OCI-LY3 (cell line): ENCODE measurements around the gene SLC25A42.

Experiments used
- H2AFZ ChIP-seq: fragments of 200-600, 300-600 bp; shearing (Covaris generic); 2 replicates; pipeline ENCODE4 v1.6.0; 2014; ENCODE audit warnings: antibody characterized with exemption, low read depth, low read length
- H3K27ac ChIP-seq: fragments of 200-600, 300-600 bp; sonication (generic); 2 replicates; pipeline ENCODE4 v1.5.1; 2014; ENCODE audit warnings: mild to moderate bottlenecking, low read length, moderate library complexity, mixed read lengths
- H3K27me3 ChIP-seq: fragments of 200-600, 300-600 bp; sonication (generic); 2 replicates; pipeline ENCODE4 v1.6.1; 2014; ENCODE audit warnings: low read depth, low read length, mixed read lengths
- H3K36me3 ChIP-seq: fragments of 200-600, 300-600 bp; sonication (generic); replicated peaks from 2 replicates; pipeline ENCODE3; 2014; ENCODE audit warnings: low read depth, low read length, mixed read lengths
- H3K4me1 ChIP-seq: fragments of 300-600, 200-600 bp; sonication (generic); 2 replicates; pipeline ENCODE4 v1.6.1; 2014; ENCODE audit warnings: low read length, mixed read lengths
- H3K4me2 ChIP-seq: fragments of 200-600, 300-600 bp; sonication (generic); 2 replicates; pipeline ENCODE4 v1.6.1; 2014; ENCODE audit warnings: low read length, mixed read lengths
- H3K4me3 ChIP-seq: fragments of 300-600, 200-600 bp; sonication (generic); 2 replicates; pipeline ENCODE4 v1.5.1; 2014; ENCODE audit warnings: antibody characterized with exemption, mild to moderate bottlenecking, low read length, moderate library complexity
- H3K79me2 ChIP-seq: fragments of 300-600, 200-600 bp; shearing (Covaris generic); 2 replicates; pipeline ENCODE4 v1.6.1; 2014; ENCODE audit warnings: mild to moderate bottlenecking, low read length, mixed read lengths
- H3K9ac ChIP-seq: fragments of 300-600, 200-600 bp; shearing (Covaris generic); 2 replicates; pipeline ENCODE4 v1.6.0; 2014; ENCODE audit warnings: mild to moderate bottlenecking, low read length, moderate library complexity
- H3K9me3 ChIP-seq: fragments of 200-600, 300-600 bp; shearing (Covaris generic); 2 replicates; pipeline ENCODE4 v1.6.1; 2014; ENCODE audit warnings: low read length, mixed read lengths; ENCODE audit not compliant: insufficient read depth
- H4K20me1 ChIP-seq: fragments of 200-600, 300-600 bp; sonication (generic); 2 replicates; pipeline ENCODE4 v1.6.1; 2016; ENCODE audit warnings: low read length, mixed read lengths; ENCODE audit not compliant: insufficient read depth
- CTCF ChIP-seq: fragments of 200-600, 300-600 bp; sonication (generic); IDR thresholded peaks from 2 replicates; pipeline ENCODE4 v1.5.1; 2014; ENCODE audit warnings: antibody characterized with exemption, low read length, low read depth
- EZH2phosphoT487 ChIP-seq: fragments of 200-600 bp; shearing (Covaris generic); IDR thresholded peaks from 2 replicates; pipeline ENCODE4 v1.6.1; 2018; ENCODE audit warnings: antibody characterized with exemption, mixed run types, low read depth

Gene SLC25A42

GRCh38 chr19:19115954-19116353 is 52.2 kb downstream of the SLC25A42 start:
- H3K4me3 ChIP-seq = no peak overlapping the region
- H3K4me2 ChIP-seq = no peak overlapping the region
- no peak overlapping the region for H2AFZ ChIP-seq
- H3K79me2 ChIP-seq = no peaks in the 10 kb centered on the region
- no peak overlapping the region for H3K9ac ChIP-seq
- H3K9me3 ChIP-seq = no peaks in the 10 kb centered on the region
- no peak overlapping the region for H3K27ac ChIP-seq
- peak; percentile 69 for TF ChIP-seq CTCF
- no peak for TF ChIP-seq EZH2phosphoT487
- no peaks in the 10 kb centered on the region for H4K20me1 ChIP-seq
- no peaks in the 10 kb centered on the region for H3K4me1 ChIP-seq
- H3K36me3 ChIP-seq = peaks cover 11% of the 10 kb centered on the region
- no peaks in the 10 kb centered on the region for H3K27me3 ChIP-seq

GRCh38 chr19:19119325-19120237 is 55.8 kb downstream of the SLC25A42 start:
- TF ChIP-seq EZH2phosphoT487 = no peak
- no peak for TF ChIP-seq CTCF
- Histone ChIP-seq H3K9ac (no peak overlapping the region), H3K79me2 (no peaks in the 10 kb centered on the region), H3K4me3 (no peak overlapping the region), H4K20me1 (no peaks in the 10 kb centered on the region), H3K27ac (no peak overlapping the region), H3K4me1 (no peaks in the 10 kb centered on the region), H3K36me3 (peaks cover 33% of the 10 kb centered on the region), H3K9me3 (peaks cover 10% of the 10 kb centered on the region), H2AFZ (no peak overlapping the region), H3K27me3 (no peaks in the 10 kb centered on the region), H3K4me2 (no peak overlapping the region)

- no peak for TF ChIP-seq EZH2phosphoT487
- no peak for TF ChIP-seq CTCF
- Histone ChIP-seq H3K4me3 (no peak overlapping the region), H3K79me2 (no peaks in the 10 kb centered on the region), H3K27ac (no peak overlapping the region), H3K9ac (no peak overlapping the region), H3K4me1 (no peaks in the 10 kb centered on the region), H2AFZ (no peak overlapping the region), H3K27me3 (no peaks in the 10 kb centered on the region), H3K4me2 (no peak overlapping the region), H3K9me3 (peaks cover 10% of the 10 kb centered on the region), H3K36me3 (peaks cover 33% of the 10 kb centered on the region), H4K20me1 (no peaks in the 10 kb centered on the region)
Observed at GRCh38 chr19:19120308-19121231, 56.8 kb downstream of the SLC25A42 start.

GRCh38 chr19:19121371-19121770 is 57.6 kb downstream of the SLC25A42 start:
- Histone ChIP-seq H4K20me1 (no peaks in the 10 kb centered on the region), H3K9ac (no peak overlapping the region), H3K4me3 (no peak overlapping the region), H3K27me3 (no peaks in the 10 kb centered on the region), H3K79me2 (no peaks in the 10 kb centered on the region), H3K4me2 (no peak overlapping the region), H3K4me1 (no peaks in the 10 kb centered on the region), H2AFZ (no peak overlapping the region), H3K9me3 (peaks cover 10% of the 10 kb centered on the region), H3K36me3 (peaks cover 37% of the 10 kb centered on the region), H3K27ac (no peak overlapping the region)
- TF ChIP-seq CTCF (no peak), EZH2phosphoT487 (no peak)
